NCI-H2029 (cell line): ENCODE measurements around the gene CSPG4.
A peak's percentile ranks its signal among the peaks of the same experiment; 100 is the strongest.
"Not testable (repeated sequence)": the region's sequence is repeated elsewhere in the genome, so short reads cannot be mapped to it uniquely, and the experiment has no call there.

ENCODE experiments used
- DNase-seq: peaks from one replicate; lab custom pipeline; 2025; lab: John Stamatoyannopoulos, UW

Gene CSPG4, protein sequence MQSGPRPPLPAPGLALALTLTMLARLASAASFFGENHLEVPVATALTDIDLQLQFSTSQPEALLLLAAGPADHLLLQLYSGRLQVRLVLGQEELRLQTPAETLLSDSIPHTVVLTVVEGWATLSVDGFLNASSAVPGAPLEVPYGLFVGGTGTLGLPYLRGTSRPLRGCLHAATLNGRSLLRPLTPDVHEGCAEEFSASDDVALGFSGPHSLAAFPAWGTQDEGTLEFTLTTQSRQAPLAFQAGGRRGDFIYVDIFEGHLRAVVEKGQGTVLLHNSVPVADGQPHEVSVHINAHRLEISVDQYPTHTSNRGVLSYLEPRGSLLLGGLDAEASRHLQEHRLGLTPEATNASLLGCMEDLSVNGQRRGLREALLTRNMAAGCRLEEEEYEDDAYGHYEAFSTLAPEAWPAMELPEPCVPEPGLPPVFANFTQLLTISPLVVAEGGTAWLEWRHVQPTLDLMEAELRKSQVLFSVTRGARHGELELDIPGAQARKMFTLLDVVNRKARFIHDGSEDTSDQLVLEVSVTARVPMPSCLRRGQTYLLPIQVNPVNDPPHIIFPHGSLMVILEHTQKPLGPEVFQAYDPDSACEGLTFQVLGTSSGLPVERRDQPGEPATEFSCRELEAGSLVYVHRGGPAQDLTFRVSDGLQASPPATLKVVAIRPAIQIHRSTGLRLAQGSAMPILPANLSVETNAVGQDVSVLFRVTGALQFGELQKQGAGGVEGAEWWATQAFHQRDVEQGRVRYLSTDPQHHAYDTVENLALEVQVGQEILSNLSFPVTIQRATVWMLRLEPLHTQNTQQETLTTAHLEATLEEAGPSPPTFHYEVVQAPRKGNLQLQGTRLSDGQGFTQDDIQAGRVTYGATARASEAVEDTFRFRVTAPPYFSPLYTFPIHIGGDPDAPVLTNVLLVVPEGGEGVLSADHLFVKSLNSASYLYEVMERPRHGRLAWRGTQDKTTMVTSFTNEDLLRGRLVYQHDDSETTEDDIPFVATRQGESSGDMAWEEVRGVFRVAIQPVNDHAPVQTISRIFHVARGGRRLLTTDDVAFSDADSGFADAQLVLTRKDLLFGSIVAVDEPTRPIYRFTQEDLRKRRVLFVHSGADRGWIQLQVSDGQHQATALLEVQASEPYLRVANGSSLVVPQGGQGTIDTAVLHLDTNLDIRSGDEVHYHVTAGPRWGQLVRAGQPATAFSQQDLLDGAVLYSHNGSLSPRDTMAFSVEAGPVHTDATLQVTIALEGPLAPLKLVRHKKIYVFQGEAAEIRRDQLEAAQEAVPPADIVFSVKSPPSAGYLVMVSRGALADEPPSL (N-terminal part only)

DNA sequence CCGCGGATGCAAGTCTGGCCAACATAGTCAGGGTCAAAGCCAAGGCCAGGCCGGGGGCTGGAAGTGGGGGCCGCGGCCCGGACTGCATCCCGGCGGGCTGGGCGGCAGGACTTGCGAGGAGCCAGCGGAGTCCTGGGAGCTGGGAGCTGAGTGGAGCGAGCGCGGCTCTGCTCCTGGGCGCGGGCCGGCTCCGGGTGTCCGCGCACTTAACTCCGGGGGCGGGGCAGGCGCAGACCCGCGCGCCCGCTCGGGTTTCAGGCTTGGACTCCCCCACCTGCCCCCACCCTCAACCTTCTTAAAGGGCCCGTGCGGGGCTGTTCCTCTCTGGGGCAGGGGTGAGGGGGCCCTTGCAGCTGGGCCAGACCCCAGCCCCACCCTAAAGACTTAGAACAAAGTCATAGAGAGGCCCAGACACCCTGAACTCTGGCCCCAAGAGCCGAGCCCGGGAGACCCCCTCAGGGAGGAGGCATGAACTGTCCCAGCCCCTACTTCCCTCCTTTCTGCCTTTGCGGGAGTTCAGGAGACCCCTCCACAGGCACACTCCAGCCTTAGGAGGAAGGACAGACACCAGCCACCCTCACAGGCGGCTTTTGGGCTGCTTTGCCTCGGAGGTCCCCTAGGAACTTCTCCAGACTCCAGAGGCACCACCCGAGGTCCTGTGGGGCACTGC, at the start of gene CSPG4:
CSPG4 (minus strand) TSS at position 181 of the 670 bp plus-strand sequence; CDS start at position 88, 93 bp downstream.
- peak; percentile 13 for DNase-seq

DNA sequence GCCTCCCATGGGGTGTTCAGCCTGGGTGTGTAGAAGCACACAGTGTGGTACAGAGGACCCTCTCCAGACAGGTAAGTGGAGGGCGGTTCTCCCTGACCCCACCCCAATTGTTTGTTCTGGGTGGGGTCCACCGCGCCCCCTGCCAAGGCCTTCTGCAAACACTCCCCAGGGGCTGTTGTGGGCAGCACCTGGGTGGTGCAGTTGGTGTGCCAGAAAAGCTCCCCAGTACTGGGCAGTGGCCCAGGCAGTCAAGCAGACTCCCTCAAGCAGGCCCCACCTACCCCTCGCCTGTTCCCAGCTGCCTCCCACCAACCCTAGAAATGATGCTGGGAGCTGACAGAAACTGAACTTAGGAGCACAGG, 49.7 kb upstream of the CSPG4 start:
- not testable (repeated sequence) for DNase-seq

- no peak for DNase-seq
These were observed 49.1 kb upstream of the CSPG4 start for GRCh38 chr15:75761446-75762356.

- no peak for DNase-seq
These were observed 48.2 kb upstream of the CSPG4 start for GRCh38 chr15:75760704-75761435.

GRCh38 chr15:75760131-75760520, 47.5 kb upstream of the CSPG4 start:
- not testable (repeated sequence) for DNase-seq

- DNase-seq = no peak
These were observed 46.9 kb upstream of the CSPG4 start for GRCh38 chr15:75759416-75760130.

- peak; percentile 80 for DNase-seq
These were observed 45.6 kb upstream of the CSPG4 start for GRCh38 chr15:75758071-75758872.

DNA sequence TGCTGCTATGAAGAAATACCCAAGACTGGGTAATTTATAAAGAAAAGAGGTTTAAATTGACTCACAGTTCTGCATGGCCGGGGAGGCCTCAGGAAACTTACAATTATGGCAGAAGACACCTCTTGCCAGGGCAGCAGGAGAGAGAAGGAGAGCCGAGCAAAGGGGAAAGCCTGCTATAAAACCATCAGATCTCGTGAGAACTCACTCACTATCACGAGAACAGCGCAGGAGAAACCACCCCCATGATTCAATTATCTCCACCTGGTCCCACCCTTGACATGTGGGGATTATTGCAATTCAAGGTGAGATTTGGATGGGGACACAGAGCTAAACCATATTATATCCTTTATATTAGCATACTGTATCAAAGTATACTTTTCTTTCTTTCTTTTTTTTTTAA, 42.2 kb upstream of the CSPG4 start:
- not testable (repeated sequence) for DNase-seq

GRCh38 chr15:75753145-75753544, 40.5 kb upstream of the CSPG4 start:
- no peak for DNase-seq

DNA sequence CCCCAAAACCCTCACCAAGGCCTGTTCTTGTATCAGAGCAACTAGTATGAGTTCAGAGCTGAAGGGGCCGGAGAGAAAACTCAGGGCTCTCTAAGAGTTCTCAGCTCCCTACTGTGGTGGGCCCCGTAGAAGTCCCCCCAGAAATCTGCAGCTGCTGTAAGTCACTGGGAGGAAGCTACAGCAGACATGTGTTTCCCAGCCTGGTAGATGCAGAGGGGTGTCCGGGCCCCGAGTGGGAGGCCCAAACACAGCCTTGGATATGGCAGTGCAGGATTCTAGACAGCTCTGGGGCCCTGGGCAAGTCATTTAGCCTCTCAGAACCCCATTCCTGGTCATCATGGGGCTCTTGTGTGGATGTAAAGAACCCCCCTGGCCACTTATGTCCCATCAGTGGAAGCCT, 39.2 kb upstream of the CSPG4 start:
- no peak for DNase-seq

DNA sequence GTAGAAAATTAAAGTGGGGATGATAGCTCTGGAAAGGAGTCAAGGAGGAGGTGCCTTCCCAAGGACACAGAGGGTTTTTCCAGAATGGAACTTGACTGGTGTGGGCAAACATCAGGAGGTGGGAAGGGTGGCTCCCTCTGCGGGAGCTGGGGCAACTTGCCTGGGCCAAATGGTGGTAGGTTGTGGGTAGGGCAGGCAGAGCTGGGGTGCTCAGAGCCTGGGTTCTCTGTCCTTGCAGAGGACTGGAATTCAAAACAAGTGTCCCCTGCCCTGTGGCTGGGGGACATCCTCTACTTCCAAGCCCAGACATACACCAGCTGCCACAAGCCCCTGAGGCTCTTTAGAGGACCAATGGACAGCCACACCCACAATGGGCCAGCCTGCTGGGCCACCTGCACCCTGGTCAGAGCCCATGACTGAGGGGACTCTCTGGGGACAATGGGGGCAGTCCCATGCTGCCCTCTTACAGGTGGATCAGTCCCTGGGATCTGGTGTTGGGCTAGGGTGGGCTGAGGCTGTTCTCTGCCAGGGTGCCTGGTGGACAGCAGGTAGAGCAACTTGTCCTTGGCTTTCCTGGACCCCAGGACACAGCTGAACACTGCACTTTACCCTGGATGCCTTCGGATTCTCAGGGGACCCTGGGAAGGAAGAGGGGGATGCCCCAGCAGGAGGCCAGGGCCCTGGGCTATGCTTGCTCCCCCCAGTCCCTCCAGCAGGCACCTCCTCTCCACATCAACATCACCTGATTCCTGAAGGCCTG, 38.6 kb upstream of the CSPG4 start:
- DNase-seq = no peak

DNA sequence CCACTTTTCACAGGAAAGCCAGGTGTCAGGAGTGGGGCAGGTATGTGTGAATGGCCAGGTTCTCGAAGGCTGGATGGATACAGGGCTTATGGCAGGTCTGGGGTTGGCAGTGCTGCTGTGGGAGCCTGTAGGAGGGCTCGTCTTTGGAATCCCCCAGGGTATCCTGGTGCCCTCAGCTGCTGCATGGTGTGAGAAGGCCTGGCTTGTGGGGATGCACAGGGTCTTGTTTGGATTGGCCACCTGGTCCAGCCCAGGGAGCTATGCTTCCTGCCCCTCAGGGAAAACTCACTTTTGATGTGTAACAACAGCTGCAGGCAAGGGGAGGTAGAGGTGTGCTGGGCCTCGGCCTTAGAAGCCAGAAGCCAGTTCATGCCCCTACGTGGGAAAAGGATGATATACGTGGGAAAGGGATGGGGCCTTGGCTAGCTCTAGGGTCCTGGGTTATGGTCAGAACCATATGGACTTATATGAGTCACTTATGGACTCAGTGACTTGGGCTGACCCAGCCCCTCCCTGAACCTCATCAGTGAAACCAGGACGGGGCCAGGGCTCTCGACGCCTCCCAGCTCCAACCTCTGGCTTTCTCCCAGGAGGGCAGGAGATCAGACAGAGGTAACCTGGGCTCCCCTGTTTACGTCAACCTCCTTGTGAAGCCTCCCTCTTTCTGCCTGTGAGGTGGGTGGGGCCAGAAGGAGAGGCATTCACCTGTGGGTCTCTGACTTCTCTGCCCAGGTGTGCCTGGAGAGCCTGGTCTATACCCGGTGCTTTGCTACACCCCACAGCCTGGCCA, 37.8 kb upstream of the CSPG4 start:
- no peak for DNase-seq

- no peak for DNase-seq
These were observed 37.2 kb upstream of the CSPG4 start for GRCh38 chr15:75749820-75750219.

DNA sequence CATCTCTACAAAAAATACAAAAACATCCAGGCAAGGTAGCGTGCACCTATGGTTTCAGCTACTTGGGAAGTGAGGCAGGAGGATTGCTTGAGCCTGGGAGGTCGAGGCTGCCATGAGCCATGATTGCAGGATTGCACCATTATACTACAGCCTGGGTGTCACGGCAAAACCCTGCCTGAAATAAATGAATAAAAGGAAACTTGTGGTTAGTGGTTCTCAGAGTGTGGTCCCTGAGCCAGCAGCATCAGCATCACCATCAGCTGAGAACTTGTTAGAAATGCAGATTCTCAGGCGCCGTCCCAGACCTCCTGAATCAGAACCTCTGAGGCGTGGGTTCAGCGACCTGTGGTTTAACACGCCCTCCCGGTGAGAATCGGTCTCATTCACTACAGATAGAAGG, 36.2 kb upstream of the CSPG4 start:
- DNase-seq = not testable (repeated sequence)

DNA sequence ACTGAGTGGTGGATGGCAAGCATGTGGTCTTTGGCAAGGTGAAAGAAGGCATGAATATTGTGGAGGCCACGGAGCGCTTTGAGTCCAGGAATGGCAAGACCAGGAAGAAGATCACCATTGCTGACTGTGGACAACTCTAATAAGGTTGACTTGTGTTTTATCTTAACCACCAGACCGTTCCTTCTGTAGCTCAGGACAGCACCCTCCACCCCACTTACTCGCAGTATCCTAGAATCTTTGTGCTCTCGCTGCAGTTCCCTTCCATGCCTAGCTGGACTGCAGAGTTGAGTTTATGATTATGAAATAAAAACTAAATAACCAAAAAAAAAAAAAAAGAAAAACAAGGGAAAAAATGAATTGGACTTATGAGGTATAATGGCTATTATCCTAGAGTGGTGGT, 34.5 kb upstream of the CSPG4 start:
- not testable (repeated sequence) for DNase-seq

- DNase-seq = no peak
These were observed 32.7 kb upstream of the CSPG4 start for GRCh38 chr15:75745305-75745704.

- not testable (repeated sequence) for DNase-seq
These were observed 29.7 kb upstream of the CSPG4 start for GRCh38 chr15:75742346-75742745.
